ENCODE measurements around the gene ANAPC2.

DNA sequence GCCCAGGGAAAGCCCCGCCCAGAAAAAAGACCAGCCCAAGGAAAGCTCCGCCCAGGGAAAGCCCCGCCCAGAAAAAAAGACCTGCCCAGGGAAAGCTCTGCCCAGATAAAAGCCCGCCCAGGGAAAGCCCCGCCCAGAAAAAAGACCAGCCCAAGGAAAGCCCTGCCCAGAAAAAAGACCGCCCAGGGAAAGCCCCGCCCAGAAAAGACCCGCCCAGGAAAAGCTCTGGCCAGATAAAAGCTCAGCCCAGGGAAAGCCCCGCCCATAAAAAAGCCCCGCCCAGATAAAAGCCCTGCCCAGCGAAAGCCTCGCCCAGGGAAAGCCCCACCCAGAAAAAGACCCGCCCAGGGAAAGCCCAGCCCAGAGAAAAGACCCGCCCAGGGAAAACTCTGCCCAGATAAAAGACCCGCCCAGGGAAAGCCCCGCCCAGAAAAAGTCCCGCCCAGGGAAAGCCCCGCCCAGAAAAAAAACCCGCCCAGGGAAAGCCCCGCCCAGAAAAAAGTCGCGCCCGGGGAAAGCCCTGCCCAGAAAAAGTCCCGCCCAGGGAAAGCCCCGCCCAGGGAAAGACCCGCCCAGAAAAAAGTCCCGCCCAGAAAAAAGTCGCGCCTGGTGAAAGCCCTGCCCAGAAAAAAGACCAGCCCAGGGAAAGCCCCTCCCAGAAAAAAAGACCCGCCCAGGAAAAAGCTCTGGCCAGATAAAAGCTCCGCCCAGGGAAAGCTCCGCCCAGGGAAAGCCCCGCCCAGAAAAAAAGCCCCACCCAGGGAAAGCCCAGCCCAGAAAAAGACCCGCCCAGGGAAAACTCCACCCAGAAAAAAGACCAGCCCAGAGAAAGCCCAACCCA lies 37.5 kb downstream of the ANAPC2 start:
- TF ChIP-seq, protein P1, sequence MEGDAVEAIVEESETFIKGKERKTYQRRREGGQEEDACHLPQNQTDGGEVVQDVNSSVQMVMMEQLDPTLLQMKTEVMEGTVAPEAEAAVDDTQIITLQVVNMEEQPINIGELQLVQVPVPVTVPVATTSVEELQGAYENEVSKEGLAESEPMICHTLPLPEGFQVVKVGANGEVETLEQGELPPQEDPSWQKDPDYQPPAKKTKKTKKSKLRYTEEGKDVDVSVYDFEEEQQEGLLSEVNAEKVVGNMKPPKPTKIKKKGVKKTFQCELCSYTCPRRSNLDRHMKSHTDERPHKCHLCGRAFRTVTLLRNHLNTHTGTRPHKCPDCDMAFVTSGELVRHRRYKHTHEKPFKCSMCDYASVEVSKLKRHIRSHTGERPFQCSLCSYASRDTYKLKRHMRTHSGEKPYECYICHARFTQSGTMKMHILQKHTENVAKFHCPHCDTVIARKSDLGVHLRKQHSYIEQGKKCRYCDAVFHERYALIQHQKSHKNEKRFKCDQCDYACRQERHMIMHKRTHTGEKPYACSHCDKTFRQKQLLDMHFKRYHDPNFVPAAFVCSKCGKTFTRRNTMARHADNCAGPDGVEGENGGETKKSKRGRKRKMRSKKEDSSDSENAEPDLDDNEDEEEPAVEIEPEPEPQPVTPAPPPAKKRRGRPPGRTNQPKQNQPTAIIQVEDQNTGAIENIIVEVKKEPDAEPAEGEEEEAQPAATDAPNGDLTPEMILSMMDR (IDR thresholded peaks at IDR 0.05): no peak
- no peak for TF ChIP-seq EZH2 (IDR thresholded peaks at IDR 0.05)
- no peak for TF ChIP-seq EZH2phosphoT487 (IDR thresholded peaks at IDR 0.05)
